Transverse colon (tissue), 4 donors: ENCODE results near the gene GPN2.

Experiments used
- CTCF ChIP-seq, 5 experiments: fragments of 200-600 bp in 3 of 5; fragments of 450-650 bp in 2 of 5; sonication (generic) in 3 of 5; IDR thresholded peaks; 1 replicate in 2 of 5; 2 replicates in 3 of 5; pipeline ENCODE4 v1.5.1; 2016 to 2017; ENCODE audit warnings: antibody characterized with exemption in 5 of 5, inconsistent platforms in 3 of 5, mild to moderate bottlenecking in 2 of 5, moderate library complexity in 1 of 5
- EP300 ChIP-seq: sonication (generic); formaldehyde crosslinking; IDR thresholded peaks from one replicate; pipeline ENCODE4 v1.6.1; 2017; ENCODE audit warnings: antibody characterized with exemption, low read depth
- POLR2A ChIP-seq: fragments of 450-650 bp; IDR thresholded peaks from one replicate; pipeline ENCODE4 v1.6.1; 2016; ENCODE audit warnings: antibody characterized with exemption, mild to moderate bottlenecking, moderate library complexity
- POLR2AphosphoS5 ChIP-seq, 3 donors: sonication (generic); formaldehyde crosslinking; IDR thresholded peaks; one replicate each; pipeline ENCODE4 v1.6.1; 2016; ENCODE audit warnings: antibody characterized with exemption in 3 of 3

- TF ChIP-seq CTCF (IDR thresholded peaks at IDR 0.05) = no peak
- no peak for TF ChIP-seq EP300
- no peak for TF ChIP-seq POLR2A
- TF ChIP-seq POLR2AphosphoS5 (IDR thresholded peaks at IDR 0.05) = no peak
Measured at GRCh38 chr1:26879793-26880192, 10.3 kb downstream of the GPN2 start.
